HepG2 (cell line): ENCODE measurements around the gene MSI2. TPM values are rescaled to one million over a fixed set of nuclear protein-coding genes. Genes with fewer than 3 reads are reported as not detected.

Experiments
- ATAC-seq: fragments of 200-7000 bp; cut with Tn5 transposase; 3 replicates; pipeline ENCODE4 v1.9.1; 2020; ENCODE audit warnings: mild to moderate bottlenecking, moderate library complexity
- BruUV-seq: library from RNA; stranded (reverse); fragments of 400-500 nt; replicated peaks from 2 replicates; lab custom pipeline; 2021; lab: Mats Ljungman, UMichigan
- CTCF ChIA-PET: fragments of 300-600 bp; formaldehyde crosslinking; extraction: SDS; loops from one replicate; lab custom pipeline; 2021; ENCODE audit warnings: low total read pairs, inconsistent platforms, low intra/inter-chr PET ratio; lab: Yijun Ruan, JAX
- POLR2A ChIA-PET: fragments of 350-600 bp; sonication (Branson Sonifier 250); formaldehyde crosslinking; loops from one replicate; lab custom pipeline; 2020; ENCODE audit warnings: antibody characterized with exemption, inconsistent platforms; lab: Yijun Ruan, JAX
- DNase-seq: peaks from one replicate; pipeline ENCODE4 v3.0.0-alpha.2; 2015; ENCODE audit warnings: low spot score
- FAIRE-seq: peaks from 3 replicates; lab custom pipeline; 2011; peaks lifted over from hg19 to GRCh38; lab: Jason Lieb, UNC
- H2AFZ ChIP-seq: one replicate; pipeline ENCODE4 v1.6.1; 2011; ENCODE audit warnings: low read length, inconsistent platforms
- H3K27ac ChIP-seq: fragments of 300-600 bp; 3 replicates; pipeline ENCODE4 v1.8.0; 2011; ENCODE audit warnings: mixed run types, mild to moderate bottlenecking, mixed read lengths, low read length, inconsistent platforms; ENCODE audit not compliant: insufficient read depth; ENCODE audit errors: extremely low read length
- H3K27me3 ChIP-seq, 2 experiments: fragments of 200-600 bp in 1 of 2; 2 replicates in 1 of 2; 3 replicates in 1 of 2; pipeline versions ENCODE4 v1.6.0 to v1.8.0; 2011; ENCODE audit warnings: low read length in 2 of 2, mild to moderate bottlenecking in 2 of 2, moderate library complexity in 2 of 2, inconsistent platforms in 1 of 2; ENCODE audit not compliant: insufficient read depth in 2 of 2, control insufficient read depth in 1 of 2
- H3K36me3 ChIP-seq, 2 experiments: fragments of 200-600 bp in 1 of 2; replicated peaks in 1 of 2; 2 replicates in 1 of 2; 3 replicates in 1 of 2; pipeline versions ENCODE4 v1.5.1 to v1.8.0; 2011; ENCODE audit warnings: low read length in 2 of 2, inconsistent platforms in 1 of 2; ENCODE audit not compliant: insufficient read depth in 2 of 2, control insufficient read depth in 1 of 2
- H3K4me1 ChIP-seq: 2 replicates; pipeline ENCODE4 v1.5.1; 2012; ENCODE audit warnings: low read length, inconsistent platforms; ENCODE audit not compliant: insufficient read depth
- H3K4me2 ChIP-seq: 2 replicates; pipeline ENCODE4 v1.6.0; 2011; ENCODE audit warnings: low read depth, low read length, inconsistent platforms
- H3K4me3 ChIP-seq, 3 experiments: fragments of 200-600 bp in 1 of 3; sonication (generic), shearing (Covaris generic) in 1 of 3; replicated peaks in 1 of 3; 2 replicates each; pipeline ENCODE4 v1.5.1; 2011 to 2016; ENCODE audit warnings: low read length in 3 of 3, inconsistent platforms in 2 of 3, low read depth in 2 of 3, mild to moderate bottlenecking in 2 of 3, control low read depth in 1 of 3, mixed read lengths in 1 of 3; ENCODE audit not compliant: insufficient read depth in 1 of 3
- H3K79me2 ChIP-seq: one replicate; pipeline ENCODE4 v1.6.1; 2011; ENCODE audit warnings: low read length, inconsistent platforms; ENCODE audit not compliant: insufficient read depth
- H3K9ac ChIP-seq: 2 replicates; pipeline ENCODE4 v1.6.0; 2011; ENCODE audit warnings: mild to moderate bottlenecking, low read depth, low read length, inconsistent platforms; ENCODE audit not compliant: insufficient read depth
- H3K9me3 ChIP-seq: 2 replicates; pipeline ENCODE4 v1.5.1; 2012; ENCODE audit warnings: mild to moderate bottlenecking, low read length
- H4K20me1 ChIP-seq: 2 replicates; pipeline ENCODE4 v1.6.0; 2011; ENCODE audit warnings: inconsistent platforms, mild to moderate bottlenecking, low read length, moderate library complexity; ENCODE audit not compliant: insufficient read depth
- ADNP ChIP-seq: sonication (generic); formaldehyde crosslinking; IDR thresholded peaks from 2 replicates; pipeline ENCODE4 v1.4.0; 2020; ENCODE audit warnings: missing genetic modification reagents
- EZH2 ChIP-seq: conservative IDR thresholded peaks from 2 replicates; pipeline ENCODE4 v1.6.1; 2012; ENCODE audit warnings: mild to moderate bottlenecking, low read depth, low read length, moderate library complexity
- GABPB1 ChIP-seq: IDR thresholded peaks from 2 replicates; pipeline ENCODE4 v1.6.1; 2016; ENCODE audit warnings: mild to moderate bottlenecking, missing genetic modification reagents, moderate library complexity, missing compliant biosample characterization
- HDAC2 ChIP-seq: sonication (generic); formaldehyde crosslinking; IDR thresholded peaks from 2 replicates; pipeline ENCODE4 v1.4.0; 2020; ENCODE audit warnings: missing genetic modification reagents
- HMG20B ChIP-seq: conservative IDR thresholded peaks from 2 replicates; pipeline ENCODE4 v1.6.1; 2016; ENCODE audit warnings: missing genetic modification reagents, missing compliant biosample characterization
- ISL2 ChIP-seq: sonication (generic); formaldehyde crosslinking; IDR thresholded peaks from 2 replicates; pipeline ENCODE4 v1.5.0; 2020; ENCODE audit warnings: missing genetic modification reagents
- KDM1A ChIP-seq: IDR thresholded peaks from 2 replicates; pipeline ENCODE4 v1.6.1; 2016; ENCODE audit warnings: missing compliant biosample characterization
- RBM39 ChIP-seq: fragments of 200-400 bp; formaldehyde crosslinking; IDR thresholded peaks from one replicate; pipeline ENCODE4 v1.6.1; 2018; ENCODE audit warnings: antibody characterized with exemption, mild to moderate bottlenecking, low read depth, low read length; ENCODE audit not compliant: poor library complexity, severe bottlenecking
- TOE1 ChIP-seq: sonication (generic); formaldehyde crosslinking; IDR thresholded peaks from 2 replicates; pipeline ENCODE4 v1.4.0; 2020; ENCODE audit warnings: mild to moderate bottlenecking, missing genetic modification reagents
- TSC22D2 ChIP-seq: sonication (generic); formaldehyde crosslinking; IDR thresholded peaks from 2 replicates; pipeline ENCODE4 v1.5.1; 2020; ENCODE audit warnings: missing genetic modification reagents, mild to moderate bottlenecking, borderline replicate concordance
- U2AF2 ChIP-seq: fragments of 200-400 bp; formaldehyde crosslinking; IDR thresholded peaks from 2 replicates; pipeline ENCODE4 v1.6.1; 2017; ENCODE audit warnings: low read depth, mild to moderate bottlenecking, low read length
- ZBTB20 ChIP-seq: sonication (generic); formaldehyde crosslinking; IDR thresholded peaks from 2 replicates; pipeline ENCODE4 v1.8.1; 2023; ENCODE audit warnings: missing genetic modification reagents, low read depth, mild to moderate bottlenecking, borderline replicate concordance
- ZMYM3 ChIP-seq: sonication (generic); formaldehyde crosslinking; IDR thresholded peaks from 2 replicates; pipeline ENCODE4 v1.5.1; 2020; ENCODE audit warnings: mild to moderate bottlenecking, missing genetic modification reagents
- ZNF766 ChIP-seq: sonication (generic); formaldehyde crosslinking; IDR thresholded peaks from 2 replicates; pipeline ENCODE4 v1.5.0; 2020; ENCODE audit warnings: missing genetic modification reagents, borderline replicate concordance
- ZNF816 ChIP-seq: sonication (generic); formaldehyde crosslinking; IDR thresholded peaks from 2 replicates; pipeline ENCODE4 v1.8.0; 2022; ENCODE audit warnings: missing genetic modification reagents, mild to moderate bottlenecking, borderline replicate concordance
- ZNF891 ChIP-seq: sonication (generic); formaldehyde crosslinking; IDR thresholded peaks from 2 replicates; pipeline ENCODE4 v1.5.0; 2020; ENCODE audit warnings: mild to moderate bottlenecking, missing genetic modification reagents
- WGBS: methylation state at CpG from one replicate; pipeline ENCODE4 v1.1.6; 2017; ENCODE audit warnings: low lambda C conversion rate; 5-methylcytosine and 5-hydroxymethylcytosine counted together
- in situ Hi-C: cut with HindIII; loops from 2 replicates; pipeline ENCODE4 v1.10.0; 2017; ENCODE audit warnings: low pct_unique_long_range_greater_than_20kb; ENCODE audit not compliant: extremely low pct_ligation_motif_present
- intact Hi-C: fragments of 100-400 bp; cut with micrococcal nuclease; formaldehyde crosslinking; loops from one replicate; pipeline ENCODE4 v1.10.0; 2022; ENCODE audit not compliant: unreplicated experiment
- polyA plus RNA-seq, 8 experiments: library from polyadenylated mRNA; depleted of rRNA in 3 of 8; stranded (reverse) in 7 of 8; unstranded in 1 of 8; fragments of >200 nt; fragmentation: Illumina TruSeq in 4 of 8; extraction: Trizol in 4 of 8; gene quantifications; 2 replicates each; pipeline versions ENCODE4 v1.2.1 to v1.2.3, GENCODE V29; 2011 to 2016; ENCODE audit warnings: low read depth in 4 of 8, missing spikeins in 1 of 8, mixed read lengths in 1 of 8; ENCODE audit not compliant: insufficient read depth in 1 of 8
- total RNA-seq, 5 experiments: library from RNA; depleted of rRNA; stranded (reverse); fragments of >200 nt; fragmentation: Illumina TruSeq; extraction: Trizol; gene quantifications; 2 replicates each; pipeline ENCODE4 v1.2.3, GENCODE V29; 2016; ENCODE audit warnings: low read depth in 1 of 5
- TF ChIP-seq, protein P1 (sequence below): sonication (generic); formaldehyde crosslinking; IDR thresholded peaks from 2 replicates; pipeline ENCODE4 v1.5.0; 2020; ENCODE audit warnings: missing genetic modification reagents
- TF ChIP-seq, protein P2 (sequence below): sonication (generic); formaldehyde crosslinking; IDR thresholded peaks from 2 replicates; pipeline ENCODE4 v1.5.0; 2020; ENCODE audit warnings: mild to moderate bottlenecking, missing genetic modification reagents, moderate library complexity
- TF ChIP-seq, protein P3 (sequence below): sonication (generic); formaldehyde crosslinking; IDR thresholded peaks from 2 replicates; pipeline ENCODE4 v1.8.1; 2023; ENCODE audit warnings: mild to moderate bottlenecking, inconsistent platforms, moderate library complexity, missing genetic modification reagents, borderline replicate concordance
- TF ChIP-seq, protein P4 (sequence below): sonication (generic); formaldehyde crosslinking; IDR thresholded peaks from 2 replicates; pipeline ENCODE4 v1.8.1; 2023; ENCODE audit warnings: missing genetic modification reagents, inconsistent platforms, borderline replicate concordance

Gene MSI2
- total and polyA plus RNA-seq, 2 of the 13 experiments (the other 11 are each of a cell fraction or from before 2014, with no cell fraction given): 77.5 to 78.4 TPM

DNA sequence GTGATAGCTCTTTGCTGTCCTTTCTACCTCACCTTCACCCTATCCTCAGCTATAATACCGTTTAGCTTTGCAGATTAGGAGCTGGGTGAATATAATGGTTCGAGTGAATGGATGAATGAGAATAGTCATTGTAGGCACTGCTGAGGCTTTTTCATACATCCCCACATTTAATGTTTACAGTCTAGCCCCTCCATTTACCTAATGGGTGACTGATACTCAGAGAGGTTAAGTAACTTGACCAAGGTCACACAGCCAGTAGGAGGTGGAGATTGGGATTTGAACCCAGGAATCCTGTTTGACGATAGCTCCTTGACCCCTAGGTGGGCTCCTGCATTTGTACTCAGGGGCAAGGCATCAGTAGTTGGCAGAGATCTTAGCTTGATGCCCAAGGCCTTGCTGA lies 293.1 kb downstream of the MSI2 start:
- Histone ChIP-seq H3K4me3 (no peak overlapping the region), H4K20me1 (no peaks in the 10 kb centered on the region), H3K36me3 (peaks cover 4% of the 10 kb centered on the region in 2 experiments; a peak in 3 of 5 replicates), H3K27ac (peak overlapping the region; percentile 66), H3K9ac (no peak overlapping the region), H3K27me3 (no peaks in the 10 kb centered on the region), H2AFZ (no peak overlapping the region), H3K4me2 (peak overlapping the region; percentile 52), H3K79me2 (peaks cover 7% of the 10 kb centered on the region), H3K4me1 (peaks cover 97% of the 10 kb centered on the region), H3K9me3 (no peaks in the 10 kb centered on the region)
- BruUV-seq: no TSS peak
- DNase-seq: no peak
- CTCF ChIA-PET: no interaction called here
- POLR2A ChIA-PET: interaction anchor here (0.7 to 3.7 kb wide), 3 partner anchors 11 to 31 kb away, joined by 5 to 29 read pairs (median 16); no protein-coding TSS in a partner anchor
- WGBS: 82% methylated on average over 3 of the region's 3 CpGs
- in situ Hi-C loops: no loop called here
- ATAC-seq: no peak
- intact Hi-C loops: no loop called here
- FAIRE-seq: no peak
- TF ChIP-seq ZNF891 (CRISPR knock-in tag): no peak
- TF ChIP-seq KDM1A (CRISPR knock-in tag): peak; percentile 73; the same call in 1 of the 2 replicates
- TF ChIP-seq ADNP (CRISPR knock-in tag): 0 out of 2 replicates have a peak, but pooled peaks have one; percentile 25
- no peak for TF ChIP-seq ZBTB20 (CRISPR knock-in tag)
- TF ChIP-seq, protein P1, sequence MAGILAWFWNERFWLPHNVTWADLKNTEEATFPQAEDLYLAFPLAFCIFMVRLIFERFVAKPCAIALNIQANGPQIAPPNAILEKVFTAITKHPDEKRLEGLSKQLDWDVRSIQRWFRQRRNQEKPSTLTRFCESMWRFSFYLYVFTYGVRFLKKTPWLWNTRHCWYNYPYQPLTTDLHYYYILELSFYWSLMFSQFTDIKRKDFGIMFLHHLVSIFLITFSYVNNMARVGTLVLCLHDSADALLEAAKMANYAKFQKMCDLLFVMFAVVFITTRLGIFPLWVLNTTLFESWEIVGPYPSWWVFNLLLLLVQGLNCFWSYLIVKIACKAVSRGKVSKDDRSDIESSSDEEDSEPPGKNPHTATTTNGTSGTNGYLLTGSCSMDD (CRISPR knock-in tag): no peak
- TF ChIP-seq EZH2: no peak
- TF ChIP-seq ZNF766 (CRISPR knock-in tag): no peak
- TF ChIP-seq GABPB1 (CRISPR knock-in tag): no peak
- TF ChIP-seq HMG20B (CRISPR knock-in tag): no peak
- TF ChIP-seq, protein P2, sequence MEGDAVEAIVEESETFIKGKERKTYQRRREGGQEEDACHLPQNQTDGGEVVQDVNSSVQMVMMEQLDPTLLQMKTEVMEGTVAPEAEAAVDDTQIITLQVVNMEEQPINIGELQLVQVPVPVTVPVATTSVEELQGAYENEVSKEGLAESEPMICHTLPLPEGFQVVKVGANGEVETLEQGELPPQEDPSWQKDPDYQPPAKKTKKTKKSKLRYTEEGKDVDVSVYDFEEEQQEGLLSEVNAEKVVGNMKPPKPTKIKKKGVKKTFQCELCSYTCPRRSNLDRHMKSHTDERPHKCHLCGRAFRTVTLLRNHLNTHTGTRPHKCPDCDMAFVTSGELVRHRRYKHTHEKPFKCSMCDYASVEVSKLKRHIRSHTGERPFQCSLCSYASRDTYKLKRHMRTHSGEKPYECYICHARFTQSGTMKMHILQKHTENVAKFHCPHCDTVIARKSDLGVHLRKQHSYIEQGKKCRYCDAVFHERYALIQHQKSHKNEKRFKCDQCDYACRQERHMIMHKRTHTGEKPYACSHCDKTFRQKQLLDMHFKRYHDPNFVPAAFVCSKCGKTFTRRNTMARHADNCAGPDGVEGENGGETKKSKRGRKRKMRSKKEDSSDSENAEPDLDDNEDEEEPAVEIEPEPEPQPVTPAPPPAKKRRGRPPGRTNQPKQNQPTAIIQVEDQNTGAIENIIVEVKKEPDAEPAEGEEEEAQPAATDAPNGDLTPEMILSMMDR: no peak
- no peak for TF ChIP-seq ZNF816
- no peak for TF ChIP-seq HDAC2
- TF ChIP-seq, protein P3, sequence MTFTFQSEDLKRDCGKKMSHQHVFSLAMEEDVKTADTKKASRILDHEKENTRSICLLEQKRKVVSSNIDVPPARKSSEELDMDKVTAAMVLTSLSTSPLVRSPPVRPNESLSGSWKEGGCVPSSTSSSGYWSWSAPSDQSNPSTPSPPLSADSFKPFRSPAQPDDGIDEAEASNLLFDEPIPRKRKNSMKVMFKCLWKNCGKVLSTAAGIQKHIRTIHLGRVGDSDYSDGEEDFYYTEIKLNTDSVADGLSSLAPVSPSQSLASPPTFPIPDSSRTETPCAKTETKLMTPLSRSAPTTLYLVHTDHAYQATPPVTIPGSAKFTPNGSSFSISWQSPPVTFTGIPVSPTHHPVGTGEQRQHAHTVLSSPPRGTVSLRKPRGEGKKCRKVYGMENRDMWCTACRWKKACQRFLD (CRISPR knock-in tag): no peak
- TF ChIP-seq ISL2: no peak
- TF ChIP-seq RBM39: no peak
- TF ChIP-seq, protein P4, sequence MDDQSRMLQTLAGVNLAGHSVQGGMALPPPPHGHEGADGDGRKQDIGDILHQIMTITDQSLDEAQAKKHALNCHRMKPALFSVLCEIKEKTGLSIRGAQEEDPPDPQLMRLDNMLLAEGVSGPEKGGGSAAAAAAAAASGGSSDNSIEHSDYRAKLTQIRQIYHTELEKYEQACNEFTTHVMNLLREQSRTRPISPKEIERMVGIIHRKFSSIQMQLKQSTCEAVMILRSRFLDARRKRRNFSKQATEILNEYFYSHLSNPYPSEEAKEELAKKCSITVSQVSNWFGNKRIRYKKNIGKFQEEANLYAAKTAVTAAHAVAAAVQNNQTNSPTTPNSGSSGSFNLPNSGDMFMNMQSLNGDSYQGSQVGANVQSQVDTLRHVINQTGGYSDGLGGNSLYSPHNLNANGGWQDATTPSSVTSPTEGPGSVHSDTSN (CRISPR knock-in tag): no peak
- TF ChIP-seq U2AF2: no peak
- no peak for TF ChIP-seq TSC22D2
- TF ChIP-seq TOE1 (CRISPR knock-in tag): no peak
- peak; percentile 96 for TF ChIP-seq ZMYM3 (CRISPR knock-in tag)
